Neural progenitor cell (in vitro differentiated cells): Measurements from ENCODE around the gene IGFLR1.

Experiments used
- EZH2 ChIP-seq: fragments of 200-600 bp; sonication (generic); IDR thresholded peaks from 2 replicates; pipeline ENCODE4 v1.6.1; 2017; ENCODE audit warnings: antibody characterized with exemption, mild to moderate bottlenecking, moderate library complexity
- EZH2phosphoT487 ChIP-seq: fragments of 200-600 bp; sonication (generic); IDR thresholded peaks from 2 replicates; pipeline ENCODE4 v1.6.1; 2017; ENCODE audit warnings: antibody characterized with exemption
- TF ChIP-seq, protein P1 (sequence below): fragments of 200-600 bp; sonication (generic); IDR thresholded peaks from 2 replicates; pipeline ENCODE4 v1.5.1; 2017; ENCODE audit warnings: antibody characterized with exemption, mild to moderate bottlenecking

DNA sequence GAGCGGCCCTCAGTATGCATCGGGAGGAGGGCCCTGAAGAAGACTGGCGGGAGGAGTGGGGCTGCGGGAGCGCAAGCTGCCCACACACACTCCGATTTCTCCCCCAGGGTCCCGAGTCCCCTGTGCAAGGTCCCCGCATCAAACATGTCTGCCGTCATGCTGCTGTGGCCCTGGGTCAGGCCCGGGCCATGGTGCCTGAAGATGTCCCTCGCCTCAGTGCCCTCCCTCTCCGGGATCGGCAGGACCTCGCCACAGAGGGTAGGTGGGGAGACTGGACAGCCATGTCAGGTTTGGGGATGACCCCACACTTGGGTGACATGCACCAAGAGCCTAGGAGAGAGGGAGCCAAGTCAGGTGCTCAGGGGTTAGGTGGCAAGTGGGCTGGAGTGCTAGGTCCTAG is 19.8 kb downstream of the IGFLR1 start:
- TF ChIP-seq, protein P1, sequence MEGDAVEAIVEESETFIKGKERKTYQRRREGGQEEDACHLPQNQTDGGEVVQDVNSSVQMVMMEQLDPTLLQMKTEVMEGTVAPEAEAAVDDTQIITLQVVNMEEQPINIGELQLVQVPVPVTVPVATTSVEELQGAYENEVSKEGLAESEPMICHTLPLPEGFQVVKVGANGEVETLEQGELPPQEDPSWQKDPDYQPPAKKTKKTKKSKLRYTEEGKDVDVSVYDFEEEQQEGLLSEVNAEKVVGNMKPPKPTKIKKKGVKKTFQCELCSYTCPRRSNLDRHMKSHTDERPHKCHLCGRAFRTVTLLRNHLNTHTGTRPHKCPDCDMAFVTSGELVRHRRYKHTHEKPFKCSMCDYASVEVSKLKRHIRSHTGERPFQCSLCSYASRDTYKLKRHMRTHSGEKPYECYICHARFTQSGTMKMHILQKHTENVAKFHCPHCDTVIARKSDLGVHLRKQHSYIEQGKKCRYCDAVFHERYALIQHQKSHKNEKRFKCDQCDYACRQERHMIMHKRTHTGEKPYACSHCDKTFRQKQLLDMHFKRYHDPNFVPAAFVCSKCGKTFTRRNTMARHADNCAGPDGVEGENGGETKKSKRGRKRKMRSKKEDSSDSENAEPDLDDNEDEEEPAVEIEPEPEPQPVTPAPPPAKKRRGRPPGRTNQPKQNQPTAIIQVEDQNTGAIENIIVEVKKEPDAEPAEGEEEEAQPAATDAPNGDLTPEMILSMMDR = no peak
- TF ChIP-seq EZH2 = no peak
- TF ChIP-seq EZH2phosphoT487 = no peak
